Breast epithelium (tissue), 4 donors: Measurements from ENCODE around the gene IQGAP3. TPM values are rescaled to one million over a fixed set of nuclear protein-coding genes. Genes with fewer than 3 reads are reported as not detected.

Experiments
- DNase-seq, 2 donors: peaks; one replicate each; pipeline ENCODE4 v3.0.0-alpha.2; 2019; ENCODE audit warnings: low spot score in 2 of 2
- H3K27ac ChIP-seq, 2 donors: fragments of 200-600 bp; sonication (generic) in 1 of 2; one replicate each; pipeline ENCODE4 v1.5.1; 2016 to 2019; ENCODE audit warnings: mild to moderate bottlenecking in 1 of 2
- H3K27me3 ChIP-seq, 2 donors: fragments of 200-600 bp; sonication (generic) in 1 of 2; one replicate each; pipeline versions ENCODE4 v1.5.1 to v1.6.0; 2017 to 2019; ENCODE audit warnings: control low read depth in 1 of 2, mild to moderate bottlenecking in 1 of 2
- H3K36me3 ChIP-seq: fragments of 200-600 bp; one replicate; pipeline ENCODE4 v1.5.1; 2019
- H3K4me1 ChIP-seq, 2 donors: fragments of 200-600 bp; sonication (generic); one replicate each; pipeline ENCODE4 v1.5.1; 2016 to 2019; ENCODE audit warnings: control low read depth in 1 of 2
- H3K4me3 ChIP-seq, 3 donors: fragments of 200-600 bp; sonication (generic); 1 replicate in 2 of 3; 2 replicates in 1 of 3; pipeline ENCODE4 v1.5.1; 2016 to 2019; ENCODE audit warnings: mild to moderate bottlenecking in 3 of 3, moderate library complexity in 2 of 3
- H3K9me3 ChIP-seq, 2 donors: fragments of 200-600 bp; sonication (generic) in 1 of 2; one replicate each; pipeline ENCODE4 v1.5.1; 2016 to 2019; ENCODE audit warnings: control low read depth in 1 of 2
- POLR2A ChIP-seq: fragments of 450-650 bp; IDR thresholded peaks from one replicate; pipeline ENCODE4 v1.6.1; 2016; ENCODE audit warnings: antibody characterized with exemption, mild to moderate bottlenecking, moderate library complexity
- POLR2AphosphoS5 ChIP-seq, 3 donors: sonication (generic); formaldehyde crosslinking; IDR thresholded peaks; one replicate each; pipeline ENCODE4 v1.6.1; 2017; ENCODE audit warnings: antibody characterized with exemption in 3 of 3
- intact Hi-C: fragments of 100-400 bp; cut with DNase I; formaldehyde crosslinking; loops from one replicate; pipeline ENCODE4 v1.15.1; 2023; ENCODE audit warnings: low total_unique reads
- total RNA-seq, 3 donors: library from RNA; depleted of rRNA; stranded (reverse); fragments of >200 nt; gene quantifications; one replicate each; pipeline ENCODE4 v1.1.0, GENCODE V29; 2016
- TF ChIP-seq, protein P1 (sequence below), 3 donors: fragments of 450-650 bp; IDR thresholded peaks; one replicate each; pipeline ENCODE4 v1.5.1; 2016 to 2017; ENCODE audit warnings: antibody characterized with exemption in 3 of 3, mild to moderate bottlenecking in 3 of 3, moderate library complexity in 3 of 3

The IQGAP3 gene
- total RNA-seq, 3 donors from 2014 or later = under 0.01 to 1.4 (median 0.15) TPM

DNA sequence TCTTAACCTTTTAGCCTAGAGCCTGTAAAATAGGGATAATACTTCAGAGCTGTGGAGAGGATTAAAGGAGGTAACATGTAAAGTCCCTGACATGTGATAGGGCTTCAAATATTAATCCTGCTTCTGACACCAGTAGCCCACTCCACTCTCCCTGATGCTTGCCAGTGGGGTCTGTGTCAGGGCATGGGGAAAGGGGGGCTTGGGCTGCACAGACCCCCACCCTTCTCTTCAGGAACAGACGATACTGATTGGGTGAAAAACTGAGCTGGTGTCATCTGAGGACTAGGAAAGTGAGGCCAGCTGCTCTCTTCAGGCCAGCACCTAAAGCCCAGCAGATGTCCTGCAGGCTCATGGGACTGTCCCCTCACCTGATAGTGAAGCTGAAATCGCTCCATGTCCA is 44.8 kb downstream of the IQGAP3 start:
- DNase-seq = no peak
- intact Hi-C loops = no loop called here
- Histone ChIP-seq H3K27ac (no peak overlapping the region), H3K4me3 (no peak overlapping the region), H3K36me3 (no peaks in the 10 kb centered on the region), H3K27me3 (no peaks in the 10 kb centered on the region), H3K4me1 (no peaks in the 10 kb centered on the region), H3K9me3 (no peaks in the 10 kb centered on the region)
- TF ChIP-seq, protein P1, sequence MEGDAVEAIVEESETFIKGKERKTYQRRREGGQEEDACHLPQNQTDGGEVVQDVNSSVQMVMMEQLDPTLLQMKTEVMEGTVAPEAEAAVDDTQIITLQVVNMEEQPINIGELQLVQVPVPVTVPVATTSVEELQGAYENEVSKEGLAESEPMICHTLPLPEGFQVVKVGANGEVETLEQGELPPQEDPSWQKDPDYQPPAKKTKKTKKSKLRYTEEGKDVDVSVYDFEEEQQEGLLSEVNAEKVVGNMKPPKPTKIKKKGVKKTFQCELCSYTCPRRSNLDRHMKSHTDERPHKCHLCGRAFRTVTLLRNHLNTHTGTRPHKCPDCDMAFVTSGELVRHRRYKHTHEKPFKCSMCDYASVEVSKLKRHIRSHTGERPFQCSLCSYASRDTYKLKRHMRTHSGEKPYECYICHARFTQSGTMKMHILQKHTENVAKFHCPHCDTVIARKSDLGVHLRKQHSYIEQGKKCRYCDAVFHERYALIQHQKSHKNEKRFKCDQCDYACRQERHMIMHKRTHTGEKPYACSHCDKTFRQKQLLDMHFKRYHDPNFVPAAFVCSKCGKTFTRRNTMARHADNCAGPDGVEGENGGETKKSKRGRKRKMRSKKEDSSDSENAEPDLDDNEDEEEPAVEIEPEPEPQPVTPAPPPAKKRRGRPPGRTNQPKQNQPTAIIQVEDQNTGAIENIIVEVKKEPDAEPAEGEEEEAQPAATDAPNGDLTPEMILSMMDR (IDR thresholded peaks at IDR 0.05) = no peak
- no peak for TF ChIP-seq POLR2A
- TF ChIP-seq POLR2AphosphoS5 (IDR thresholded peaks at IDR 0.05) = no peak

DNA sequence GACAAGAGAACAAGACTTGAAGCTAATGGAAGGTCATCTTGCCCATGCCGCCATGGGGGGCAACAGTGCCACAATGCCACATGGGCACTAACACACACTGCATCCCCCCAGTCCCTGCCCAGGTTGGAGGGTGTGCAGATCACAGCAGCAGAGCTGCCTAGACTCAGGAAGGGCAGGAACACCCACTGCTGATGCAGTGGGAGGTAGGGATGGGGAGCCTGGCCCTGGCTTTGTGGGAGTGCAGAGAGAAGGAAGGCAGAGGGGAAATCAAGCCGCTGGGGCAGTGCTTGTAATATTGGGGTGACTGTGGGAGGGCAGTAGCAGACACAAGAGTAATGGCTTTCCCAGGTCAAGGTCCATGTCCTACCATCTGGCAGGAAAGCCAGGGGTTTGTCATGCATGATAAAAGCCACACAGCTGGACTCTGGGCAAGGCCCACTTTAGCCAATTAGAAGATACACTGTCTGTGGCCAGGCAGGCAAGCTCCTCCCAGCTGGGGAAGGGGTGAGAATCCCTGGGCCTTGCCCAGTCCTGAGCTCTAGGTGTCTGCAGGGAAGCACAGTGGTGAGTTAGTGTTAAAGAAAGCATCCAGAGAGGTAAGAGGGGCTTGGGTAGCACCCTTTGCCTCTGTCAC is 46.4 kb downstream of the IQGAP3 start:
- H3K4me3 ChIP-seq = no peak overlapping the region
- no peaks in the 10 kb centered on the region for H3K9me3 ChIP-seq
- H3K27ac ChIP-seq = no peak overlapping the region
- no peaks in the 10 kb centered on the region for H3K36me3 ChIP-seq
- no peak for DNase-seq
- TF ChIP-seq, protein P1 (IDR thresholded peaks at IDR 0.05) = no peak
- no peak for TF ChIP-seq POLR2A
- TF ChIP-seq POLR2AphosphoS5 (IDR thresholded peaks at IDR 0.05) = no peak
- no peaks in the 10 kb centered on the region for H3K27me3 ChIP-seq
- intact Hi-C loops = no loop called here
- no peaks in the 10 kb centered on the region for H3K4me1 ChIP-seq

DNA sequence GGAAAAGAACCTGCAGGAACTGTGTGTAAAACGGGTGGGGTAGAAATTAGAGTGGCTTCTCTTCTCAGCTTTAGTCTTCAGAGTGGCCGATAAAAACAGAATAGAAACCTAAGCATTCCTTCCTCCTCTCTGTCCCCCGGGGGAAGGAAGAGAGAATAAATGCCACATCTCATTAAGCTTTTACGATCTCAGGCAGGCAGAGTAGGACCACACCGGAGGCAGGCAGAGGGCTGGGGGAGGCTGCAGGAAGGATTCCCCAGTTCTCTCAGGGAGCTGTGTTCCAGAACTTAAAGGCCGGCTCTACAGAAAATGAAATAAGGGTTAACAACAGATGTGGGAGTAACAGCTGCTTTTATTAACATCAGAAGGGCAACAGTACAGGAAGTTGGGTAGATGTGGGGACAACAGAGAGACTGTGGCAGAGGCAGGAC is 47.3 kb downstream of the IQGAP3 start:
- Histone ChIP-seq H3K27me3 (no peaks in the 10 kb centered on the region), H3K4me3 (no peak overlapping the region), H3K4me1 (no peaks in the 10 kb centered on the region), H3K27ac (no peak overlapping the region), H3K36me3 (no peaks in the 10 kb centered on the region), H3K9me3 (no peaks in the 10 kb centered on the region)
- no peak for DNase-seq
- intact Hi-C loops = no loop called here
- TF ChIP-seq POLR2A (no peak), POLR2AphosphoS5 (IDR thresholded peaks at IDR 0.05) (no peak)
- TF ChIP-seq, protein P1 (IDR thresholded peaks at IDR 0.05) = no peak

DNA sequence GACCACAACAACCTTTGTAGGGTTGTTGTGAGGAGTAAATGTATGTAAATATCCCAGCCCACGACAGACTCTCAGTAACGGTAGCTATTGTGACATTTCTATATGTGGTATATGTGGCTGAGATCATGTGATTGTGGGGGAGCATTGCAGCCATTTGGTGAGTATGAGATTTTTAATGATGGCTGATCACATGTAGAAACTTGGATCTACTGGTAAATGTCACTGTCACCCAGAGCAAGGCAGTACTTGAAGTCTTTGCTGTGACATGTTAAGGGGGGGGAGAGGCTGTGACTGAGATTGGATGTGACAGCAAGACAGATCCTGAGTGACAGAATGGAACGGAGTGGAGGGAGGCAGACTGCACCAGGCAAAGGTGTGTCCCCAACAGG is 47.9 kb downstream of the IQGAP3 start:
- Histone ChIP-seq H3K36me3 (no peaks in the 10 kb centered on the region), H3K4me1 (no peaks in the 10 kb centered on the region), H3K4me3 (no peak overlapping the region), H3K27ac (no peak overlapping the region), H3K9me3 (no peaks in the 10 kb centered on the region), H3K27me3 (no peaks in the 10 kb centered on the region)
- TF ChIP-seq POLR2AphosphoS5 (IDR thresholded peaks at IDR 0.05) (no peak), POLR2A (no peak)
- TF ChIP-seq, protein P1 (IDR thresholded peaks at IDR 0.05) = no peak
- no peak for DNase-seq
- intact Hi-C loops = no loop called here

DNA sequence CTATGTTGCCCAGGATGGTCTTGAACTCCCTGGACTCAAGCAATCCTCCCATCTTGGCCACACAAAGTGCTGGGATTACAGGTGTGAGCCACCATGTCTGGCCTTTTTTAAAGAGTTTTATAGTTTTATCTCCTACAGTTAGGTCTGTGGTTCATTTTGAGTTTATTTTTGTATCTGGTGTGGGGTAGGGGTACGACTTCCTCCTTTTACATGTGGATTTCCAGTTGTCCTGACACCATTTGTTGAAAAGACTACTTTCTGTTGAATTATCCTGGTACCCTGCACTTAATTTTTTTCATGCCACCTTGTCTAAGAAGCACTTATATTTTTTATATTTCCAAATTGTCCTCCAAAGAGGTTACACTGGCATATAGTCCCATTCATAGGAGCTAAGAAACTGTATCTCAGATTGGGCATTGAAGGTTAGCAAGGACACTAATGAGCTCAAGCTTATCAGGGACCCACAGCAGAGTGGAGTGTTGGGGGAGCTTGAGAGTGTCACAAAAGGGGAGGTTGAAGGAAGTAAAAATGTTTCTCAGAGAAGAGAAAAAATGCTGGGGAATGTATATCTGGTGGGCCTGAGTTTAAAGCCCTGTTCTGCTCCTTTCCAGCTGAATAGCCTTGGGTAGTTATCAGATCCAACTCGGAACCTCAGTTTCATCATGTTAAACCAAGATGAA is 48.4 kb downstream of the IQGAP3 start:
- intact Hi-C loops = no loop called here
- Histone ChIP-seq H3K36me3 (no peaks in the 10 kb centered on the region), H3K4me1 (no peaks in the 10 kb centered on the region), H3K4me3 (no peak overlapping the region), H3K9me3 (no peaks in the 10 kb centered on the region), H3K27me3 (no peaks in the 10 kb centered on the region), H3K27ac (no peak overlapping the region)
- no peak for TF ChIP-seq POLR2A
- TF ChIP-seq, protein P1 (IDR thresholded peaks at IDR 0.05) = no peak
- no peak for TF ChIP-seq POLR2AphosphoS5 (IDR thresholded peaks at IDR 0.05)
- DNase-seq = no peak
